Activated CD4-positive, alpha-beta T cell treated with anti-CD3 and anti-CD28 coated beads for 4 hours (primary cell): Measurements from ENCODE around the gene ATP1A3.

Experiments used
- DNase-seq, 2 donors: peaks; one replicate each; pipeline ENCODE4 v3.0.0-alpha.2; 2020

ATP1A3 gene

DNA sequence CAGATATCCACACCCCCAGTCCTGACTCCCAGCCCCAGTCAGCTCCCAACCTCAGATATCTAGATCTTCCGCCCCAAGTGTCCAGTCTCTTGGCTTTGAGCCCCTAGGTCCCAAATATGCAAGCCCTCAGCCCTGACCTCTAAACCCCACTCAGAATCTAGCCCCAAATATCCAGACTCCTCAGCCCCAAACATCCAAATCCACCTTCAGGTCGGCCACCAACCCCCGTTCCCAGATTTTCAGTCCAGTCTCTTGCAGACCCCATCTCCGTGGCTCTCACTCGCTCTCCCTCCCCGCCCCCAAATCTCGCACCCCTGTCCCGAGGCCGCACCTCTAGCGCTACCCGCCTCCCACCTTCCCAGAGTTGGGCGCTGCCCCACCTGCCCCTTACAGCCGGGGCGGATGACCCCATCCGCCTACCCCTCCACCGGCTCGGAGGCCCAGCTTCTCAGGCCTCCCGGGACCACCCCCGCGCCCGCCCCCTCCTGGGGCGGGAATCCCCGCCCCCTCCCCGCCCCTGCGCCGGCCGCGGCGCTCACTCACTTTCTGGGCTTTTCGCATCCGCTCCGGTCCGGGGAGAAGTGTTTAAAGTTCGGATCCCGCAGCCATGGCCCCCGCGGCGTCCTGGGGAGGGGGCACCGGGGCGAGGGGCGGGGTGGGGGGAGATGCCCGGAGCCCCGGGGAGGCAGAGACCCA is 66.4 kb downstream of the ATP1A3 start:
- DNase-seq, result peak; percentile 43 to 49

DNA sequence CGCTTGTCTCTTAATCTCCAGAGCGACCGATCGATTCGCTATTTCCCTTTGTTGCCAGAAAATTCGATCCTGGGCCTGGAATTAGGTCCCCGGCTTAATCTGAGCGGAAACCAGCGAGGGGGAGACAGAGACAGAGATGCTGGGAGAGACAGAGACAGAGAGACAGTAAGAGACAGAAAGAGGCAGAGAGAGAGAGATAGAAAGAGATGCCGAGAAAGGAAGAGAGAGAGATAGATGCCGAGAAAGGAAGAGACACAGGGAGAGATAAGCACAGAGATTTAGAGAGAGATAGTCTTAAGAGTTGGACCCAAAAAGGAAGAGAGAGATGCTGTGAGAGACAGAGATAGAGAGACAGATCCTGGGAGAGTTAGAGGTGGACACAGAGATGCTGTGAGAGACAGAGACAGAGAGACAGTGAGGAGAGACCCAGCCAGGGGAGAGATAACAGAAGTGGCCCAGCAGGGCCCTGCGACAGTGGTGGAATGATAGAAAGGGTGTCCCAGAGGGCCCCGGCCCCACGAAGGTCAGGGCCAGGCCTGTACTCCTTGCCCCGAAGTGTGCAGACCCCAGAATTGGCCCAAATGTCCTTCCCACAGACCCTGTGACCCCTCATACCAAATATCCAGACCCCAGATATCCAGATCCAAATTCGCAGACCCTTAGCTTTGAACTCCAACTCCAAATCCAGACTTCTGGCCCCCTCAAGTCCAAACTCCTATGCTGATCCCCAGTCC is 67.1 kb downstream of the ATP1A3 start:
- no peak for DNase-seq

DNA sequence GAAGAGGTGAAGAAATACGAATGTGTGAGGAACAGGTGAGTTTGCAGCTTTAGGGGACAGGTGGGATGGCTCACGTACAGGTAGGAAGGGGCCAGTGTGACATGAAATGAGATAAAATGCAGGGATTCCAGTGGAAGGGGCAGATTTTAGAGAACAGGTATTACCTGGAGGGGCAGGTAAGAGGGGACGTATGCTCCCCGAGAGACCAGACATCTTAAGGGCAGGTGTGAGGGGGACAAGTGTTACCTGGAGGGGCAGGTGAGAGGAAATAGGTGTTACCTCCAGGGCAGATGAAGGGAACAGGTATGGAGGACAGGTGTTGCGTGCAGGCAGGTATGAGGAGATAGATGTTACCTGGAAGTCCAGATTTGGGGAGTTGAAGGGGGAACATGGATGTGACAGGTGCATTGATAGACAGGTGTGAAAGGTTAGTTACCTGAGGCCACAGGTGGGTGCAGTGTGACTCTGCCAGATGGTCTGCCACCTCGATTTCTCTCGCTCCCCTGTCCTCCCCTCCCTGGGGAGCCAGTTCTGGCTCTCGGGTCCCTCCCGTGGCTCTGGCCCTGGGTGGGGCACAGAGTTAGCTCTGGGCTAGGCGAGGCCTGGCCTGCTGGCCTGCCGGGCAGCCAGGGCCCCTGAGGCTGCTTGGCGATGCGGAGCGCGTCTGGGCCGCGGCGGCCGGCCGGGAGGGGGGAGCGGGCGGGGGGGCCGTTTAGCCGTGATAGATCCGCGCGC is 67.8 kb downstream of the ATP1A3 start:
- DNase-seq, result no peak

DNA sequence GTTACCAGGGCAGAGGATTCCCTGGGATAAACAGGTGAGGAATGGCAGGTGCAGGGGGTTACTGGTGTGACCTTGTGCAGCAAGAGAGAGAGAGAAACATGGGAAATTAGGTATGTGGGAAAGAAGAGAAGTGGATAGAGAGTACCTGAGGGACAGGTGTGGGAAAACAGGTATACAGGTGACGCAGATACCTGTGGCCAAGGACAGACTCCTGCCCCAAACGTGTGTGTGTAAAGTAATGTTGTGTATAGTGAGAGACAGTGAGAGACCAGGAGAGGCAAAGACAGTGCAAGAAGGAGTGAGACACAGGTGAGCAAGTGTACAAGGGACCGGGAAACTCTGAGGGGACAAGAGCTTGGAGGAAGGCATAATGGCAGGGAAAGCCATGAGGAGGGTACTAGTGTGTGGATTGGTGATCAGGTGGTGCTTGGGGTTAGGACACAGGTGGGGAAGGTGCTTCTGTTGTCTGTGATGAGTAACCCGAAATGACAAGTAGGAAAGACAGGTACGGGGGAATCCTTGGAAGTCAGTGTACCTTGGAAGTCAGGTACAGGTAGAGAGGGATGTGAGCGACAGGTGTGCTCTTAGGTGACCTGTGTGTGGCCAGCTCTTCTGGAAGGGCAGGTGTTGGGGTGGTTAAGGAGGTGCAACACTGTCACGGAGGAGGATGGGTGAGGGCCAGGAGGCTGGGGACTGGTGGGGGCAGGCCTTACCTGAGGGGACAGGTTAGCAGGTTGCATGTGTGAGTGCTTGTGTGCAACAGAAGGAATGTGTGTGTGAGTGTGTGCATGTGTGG is 68.6 kb downstream of the ATP1A3 start:
- no peak for DNase-seq

DNA sequence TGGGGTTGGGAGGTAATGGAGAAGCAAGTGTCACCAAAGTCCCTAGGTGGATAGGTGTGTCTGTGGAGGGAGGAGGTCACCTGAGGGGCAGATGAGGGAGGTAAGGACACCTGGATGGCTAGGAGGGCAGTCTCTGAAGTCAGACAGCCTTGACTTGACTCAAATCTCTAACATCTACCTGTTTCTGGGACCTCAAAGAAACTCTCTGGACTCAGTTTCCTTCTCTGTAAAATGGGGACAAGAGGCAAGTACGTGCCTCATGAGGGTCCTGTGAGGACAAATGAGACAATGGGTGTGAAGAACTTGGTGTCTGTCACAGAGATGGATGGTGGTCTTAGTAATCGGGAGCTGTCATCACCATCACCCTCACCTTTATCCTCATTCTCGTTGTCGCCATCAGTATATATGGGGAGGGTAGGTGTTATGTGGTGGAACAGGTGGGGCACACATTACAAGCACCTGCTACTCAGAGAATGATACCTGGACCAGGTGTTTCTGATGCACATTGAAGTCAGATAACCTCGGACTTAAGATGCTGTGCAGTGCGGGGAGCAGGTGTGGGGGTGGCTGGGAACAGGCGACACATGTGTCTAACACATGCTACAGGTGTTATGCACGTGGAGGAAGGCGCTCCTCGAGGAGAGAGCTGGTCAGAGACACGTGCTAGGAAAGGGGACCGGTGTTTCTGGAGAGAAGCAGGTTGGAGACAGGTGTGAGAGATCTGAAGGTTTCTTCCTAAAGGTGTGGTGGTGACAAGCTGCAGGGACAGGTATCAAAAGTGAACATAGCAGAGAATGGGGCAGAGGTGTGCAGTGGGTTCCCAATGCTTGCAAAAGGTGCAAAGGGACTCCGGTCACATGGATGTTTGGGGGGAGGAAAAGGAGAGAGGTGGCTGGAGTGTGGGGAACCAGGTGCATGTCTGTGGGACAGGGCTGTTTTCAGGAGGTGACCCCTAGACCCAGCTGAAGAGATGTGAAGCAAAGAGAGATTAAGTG is 69.6 kb downstream of the ATP1A3 start:
- no peak for DNase-seq

GRCh38 chr19:41923045-41923788 is 70.8 kb downstream of the ATP1A3 start:
- DNase-seq, result no peak

- DNase-seq, result no peak
Measured at GRCh38 chr19:41922585-41922984, 71.4 kb downstream of the ATP1A3 start.

DNA sequence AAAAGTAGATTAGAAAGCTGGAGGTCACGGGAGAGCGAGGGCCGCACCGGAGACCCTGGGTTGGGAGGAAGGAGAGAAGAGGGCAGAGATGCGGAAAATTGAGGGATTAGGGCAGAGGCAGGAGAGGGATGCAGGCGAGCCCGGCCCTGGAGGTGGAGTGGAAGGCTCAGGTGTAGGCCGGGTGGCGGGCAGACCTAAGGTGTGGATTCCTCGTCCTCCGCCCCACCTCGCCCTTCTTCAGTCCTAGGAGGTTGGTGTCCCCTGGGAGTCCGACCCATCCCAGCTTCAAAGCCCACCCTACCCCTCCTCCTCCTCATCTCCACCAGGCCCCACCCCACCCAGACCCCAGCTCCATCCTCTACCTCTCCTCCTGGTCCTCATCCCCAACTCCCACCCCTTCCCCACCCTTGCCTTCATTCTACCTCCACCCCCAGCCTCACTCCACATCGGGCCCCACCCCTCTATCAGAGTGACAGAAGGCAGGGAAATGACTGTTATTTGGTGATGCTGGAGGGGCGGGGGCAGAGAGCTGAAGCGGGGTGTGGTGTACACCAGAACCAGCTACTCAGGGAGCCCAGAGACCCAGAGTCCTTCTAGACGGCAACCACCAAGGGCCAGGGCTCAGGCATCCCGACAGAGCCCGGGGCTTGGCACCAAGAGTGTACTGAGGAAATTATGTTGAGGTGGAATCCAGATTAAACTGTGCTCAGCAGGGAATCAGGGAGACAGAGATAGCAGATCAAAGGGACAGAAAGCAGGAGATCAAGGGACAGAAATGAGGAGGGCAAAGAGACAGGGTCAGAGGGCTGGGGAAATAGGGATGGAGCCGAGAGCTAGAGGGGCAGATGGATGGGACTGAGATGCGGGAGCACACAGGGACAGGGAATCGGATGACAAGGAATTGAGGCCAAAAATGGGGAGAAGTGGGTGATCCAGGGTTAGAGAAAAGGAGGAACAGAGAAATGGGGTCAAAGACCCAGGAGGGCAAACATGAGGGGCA is 72.2 kb downstream of the ATP1A3 start:
- no peak for DNase-seq

DNA sequence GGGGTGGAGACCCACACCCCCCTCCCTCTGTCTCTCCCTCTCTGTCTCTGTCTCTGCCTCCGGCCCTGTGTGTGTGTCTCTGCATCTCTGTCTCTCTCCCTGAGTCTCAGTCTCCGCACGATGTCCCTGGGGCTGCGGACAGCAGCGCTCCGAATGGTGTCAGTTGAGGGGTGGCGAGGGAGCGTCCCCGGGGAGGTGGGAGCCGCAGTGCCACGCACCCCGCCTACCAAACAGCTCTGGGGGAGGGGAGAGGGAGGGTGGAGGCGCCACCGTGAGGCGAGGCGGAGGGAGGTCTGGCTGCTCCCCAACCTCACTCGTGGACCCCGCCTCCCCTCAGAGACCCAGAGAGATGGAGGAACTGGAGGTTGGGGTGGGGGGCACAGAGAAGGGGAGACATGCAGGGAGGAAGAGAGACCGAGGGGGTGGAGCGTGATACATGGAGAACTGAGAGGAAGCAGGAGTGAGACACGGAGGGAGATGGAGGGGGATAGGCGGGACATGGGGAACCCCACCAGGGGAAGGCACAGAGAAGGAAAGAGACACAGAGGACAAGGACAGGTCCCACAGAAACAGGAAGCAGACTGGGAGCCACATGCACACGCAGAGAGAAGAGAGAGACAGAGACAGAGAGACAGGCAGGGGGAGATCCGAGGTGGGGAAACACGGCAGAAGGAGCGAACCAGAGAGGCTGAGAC is 73.0 kb downstream of the ATP1A3 start:
- DNase-seq, result no peak

GRCh38 chr19:41919948-41920712 is 73.9 kb downstream of the ATP1A3 start:
- DNase-seq, result no peak

DNA sequence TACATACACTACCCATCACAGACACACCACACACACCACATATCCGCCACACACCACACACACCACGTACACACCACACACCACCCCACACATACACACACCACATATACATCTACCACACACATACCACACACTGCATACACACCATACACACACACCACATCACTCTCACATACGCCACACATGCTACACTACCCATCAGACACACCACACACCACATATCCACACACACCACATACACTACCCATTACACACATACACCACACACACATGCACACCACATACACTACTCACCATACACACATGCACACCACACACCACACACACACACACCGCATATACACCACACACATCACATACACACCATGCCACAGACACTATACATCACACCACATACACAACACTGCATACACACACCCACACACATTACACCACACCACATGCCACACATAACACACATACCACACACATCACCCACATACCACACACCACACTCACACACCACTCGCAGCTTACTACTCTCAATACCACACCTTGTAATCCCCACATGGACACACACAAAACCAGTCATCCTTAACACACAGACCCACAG is 75.3 kb downstream of the ATP1A3 start:
- no peak for DNase-seq

GRCh38 chr19:41918095-41918494 is 75.9 kb downstream of the ATP1A3 start:
- no peak for DNase-seq

- DNase-seq, result no peak
Measured at GRCh38 chr19:41917676-41918075, 76.4 kb downstream of the ATP1A3 start.
